ENCODE data around the gene C22orf39. TPM values are rescaled to one million over a fixed set of nuclear protein-coding genes. Genes with fewer than 3 reads are reported as not detected.

The C22orf39 gene
- total RNA-seq, 2 experiments from 2014 or later, result 52.1 to 64.8 TPM

- H3K79me2 ChIP-seq (ENCODE audit: insufficient read depth, low read depth, low read length), result no peaks in the 10 kb centered on the region
- no peak overlapping the region for H3K27ac ChIP-seq (ENCODE audit: low read depth, low read length, poor library complexity, severe bottlenecking)
- TF ChIP-seq CTCF (conservative IDR thresholded peaks at IDR 0.05; ENCODE audit: low read length), result no peak
- no peak for TF ChIP-seq EZH2phosphoT487 (IDR thresholded peaks at IDR 0.05; ENCODE audit: borderline replicate concordance, low read depth, low read length)
- no peaks in the 10 kb centered on the region for H3K4me1 ChIP-seq (ENCODE audit: insufficient read depth, low read length, poor library complexity, severe bottlenecking)
- H4K20me1 ChIP-seq (ENCODE audit: insufficient read depth, low read length), result no peaks in the 10 kb centered on the region
- no TSS peak for BruUV-seq (replicated peaks)
- no peak overlapping the region for H3K4me3 ChIP-seq (ENCODE audit: low read depth, low read length, poor library complexity, severe bottlenecking)
- POLR2A ChIA-PET, result no interaction called here
- CTCF ChIA-PET (ENCODE audit: unreplicated experiment), result no interaction called here
- DNase-seq (ENCODE audit: low spot score), result no peak
- no peak overlapping the region for H2AFZ ChIP-seq (ENCODE audit: low read length)
- no peak overlapping the region for H3K4me2 ChIP-seq (ENCODE audit: low read length)
- intact Hi-C loops (cut with micrococcal nuclease; ENCODE audit: unreplicated experiment), result loop anchor here (10.0 kb wide), 1 partner anchor 121 kb away; no protein-coding TSS in a partner anchor
- H3K9me2 ChIP-seq (ENCODE audit: insufficient read depth, low read length), result no peaks in the 10 kb centered on the region
- no peaks in the 10 kb centered on the region for H3K9me3 ChIP-seq (ENCODE audit: low read length)
- H3K36me3 ChIP-seq (ENCODE audit: insufficient read depth, low read length), result peaks cover 98% of the 10 kb centered on the region
These were observed 18.7 kb upstream of the C22orf39 start for GRCh38 chr22:19466126-19466716.

- peaks cover 99% of the 10 kb centered on the region for H3K36me3 ChIP-seq (ENCODE audit: insufficient read depth, low read length)
- no peaks in the 10 kb centered on the region for H3K4me1 ChIP-seq (ENCODE audit: insufficient read depth, low read length, poor library complexity, severe bottlenecking)
- H3K4me3 ChIP-seq (ENCODE audit: low read depth, low read length, poor library complexity, severe bottlenecking), result no peak overlapping the region
- ChIA-PET POLR2A (no interaction called here), CTCF (ENCODE audit: unreplicated experiment) (no interaction called here)
- intact Hi-C loops (cut with micrococcal nuclease; ENCODE audit: unreplicated experiment), result loop anchor here (10.0 kb wide), 1 partner anchor 120 kb away; no protein-coding TSS in a partner anchor
- no peak for DNase-seq (ENCODE audit: low spot score)
- no peaks in the 10 kb centered on the region for H3K79me2 ChIP-seq (ENCODE audit: insufficient read depth, low read depth, low read length)
- H2AFZ ChIP-seq (ENCODE audit: low read length), result no peak overlapping the region
- no peak for TF ChIP-seq CTCF (conservative IDR thresholded peaks at IDR 0.05; ENCODE audit: low read length)
- TF ChIP-seq EZH2phosphoT487 (IDR thresholded peaks at IDR 0.05; ENCODE audit: borderline replicate concordance, low read depth, low read length), result no peak
- no peak overlapping the region for H3K27ac ChIP-seq (ENCODE audit: low read depth, low read length, poor library complexity, severe bottlenecking)
- no TSS peak for BruUV-seq (replicated peaks)
- no peaks in the 10 kb centered on the region for H4K20me1 ChIP-seq (ENCODE audit: insufficient read depth, low read length)
- H3K9me2 ChIP-seq (ENCODE audit: insufficient read depth, low read length), result no peaks in the 10 kb centered on the region
- no peaks in the 10 kb centered on the region for H3K9me3 ChIP-seq (ENCODE audit: low read length)
- H3K4me2 ChIP-seq (ENCODE audit: low read length), result no peak overlapping the region
These were observed 17.5 kb upstream of the C22orf39 start for GRCh38 chr22:19464975-19465374.

GRCh38 chr22:19464546-19464945, 17.0 kb upstream of the C22orf39 start:
- H3K27ac ChIP-seq (ENCODE audit: low read depth, low read length, poor library complexity, severe bottlenecking), result no peak overlapping the region
- no peaks in the 10 kb centered on the region for H3K9me2 ChIP-seq (ENCODE audit: insufficient read depth, low read length)
- no peak for DNase-seq (ENCODE audit: low spot score)
- no peaks in the 10 kb centered on the region for H3K4me1 ChIP-seq (ENCODE audit: insufficient read depth, low read length, poor library complexity, severe bottlenecking)
- no peaks in the 10 kb centered on the region for H4K20me1 ChIP-seq (ENCODE audit: insufficient read depth, low read length)
- no peaks in the 10 kb centered on the region for H3K9me3 ChIP-seq (ENCODE audit: low read length)
- no TSS peak for BruUV-seq (replicated peaks)
- no peak overlapping the region for H3K4me2 ChIP-seq (ENCODE audit: low read length)
- TF ChIP-seq CTCF (conservative IDR thresholded peaks at IDR 0.05; ENCODE audit: low read length) (no peak), EZH2phosphoT487 (IDR thresholded peaks at IDR 0.05; ENCODE audit: borderline replicate concordance, low read depth, low read length) (no peak)
- ChIA-PET CTCF (ENCODE audit: unreplicated experiment) (no interaction called here), POLR2A (no interaction called here)
- intact Hi-C loops (cut with micrococcal nuclease; ENCODE audit: unreplicated experiment), result loop anchor here (10.0 kb wide), 1 partner anchor 120 kb away; no protein-coding TSS in a partner anchor
- H3K4me3 ChIP-seq (ENCODE audit: low read depth, low read length, poor library complexity, severe bottlenecking), result no peak overlapping the region
- no peak overlapping the region for H2AFZ ChIP-seq (ENCODE audit: low read length)
- no peaks in the 10 kb centered on the region for H3K79me2 ChIP-seq (ENCODE audit: insufficient read depth, low read depth, low read length)
- H3K36me3 ChIP-seq (ENCODE audit: insufficient read depth, low read length), result peaks cover 99% of the 10 kb centered on the region

Data from OCI-LY7 (cell line).